HG03097 (cell line): ENCODE results near the gene SP9.
"Not testable (repeated sequence)": the region's sequence is repeated elsewhere in the genome, so short reads cannot be mapped to it uniquely, and the experiment has no call there.

Experiments used
- ATAC-seq: cut with Tn5 transposase; IDR thresholded peaks from one replicate; pipeline ENCODE4 v1.9.1; 2021; ENCODE audit not compliant: unreplicated experiment, low FRiP score

SP9 gene

GRCh38 chr2:174343623-174344455 is 9.1 kb downstream of the SP9 start:
- no peak for ATAC-seq

GRCh38 chr2:174344716-174345461 is 10.1 kb downstream of the SP9 start:
- ATAC-seq, result no peak

DNA sequence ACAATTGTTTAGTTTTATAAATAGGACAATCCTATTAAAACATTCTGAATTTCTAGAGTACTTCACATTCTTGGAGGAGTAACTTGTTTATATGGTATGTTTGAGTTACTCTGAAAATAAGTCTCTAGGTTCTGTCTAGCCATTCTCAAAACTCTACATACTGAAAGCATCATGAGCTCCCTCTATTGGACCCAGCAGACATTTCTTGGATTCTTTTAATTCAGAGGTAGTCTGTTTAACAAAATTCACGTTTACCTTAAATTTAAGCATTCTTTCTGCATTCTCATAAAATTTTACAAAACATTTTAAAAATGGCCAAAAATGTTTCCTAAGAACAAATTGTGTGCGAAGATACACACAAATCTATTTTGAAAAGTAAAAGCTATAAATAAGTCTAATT is 15.3 kb downstream of the SP9 start:
- no peak for ATAC-seq

GRCh38 chr2:174350593-174351181 is 15.9 kb downstream of the SP9 start:
- no peak for ATAC-seq

GRCh38 chr2:174353004-174353403 is 18.2 kb downstream of the SP9 start:
- ATAC-seq, result no peak

GRCh38 chr2:174356347-174356746 is 21.6 kb downstream of the SP9 start:
- no peak for ATAC-seq

DNA sequence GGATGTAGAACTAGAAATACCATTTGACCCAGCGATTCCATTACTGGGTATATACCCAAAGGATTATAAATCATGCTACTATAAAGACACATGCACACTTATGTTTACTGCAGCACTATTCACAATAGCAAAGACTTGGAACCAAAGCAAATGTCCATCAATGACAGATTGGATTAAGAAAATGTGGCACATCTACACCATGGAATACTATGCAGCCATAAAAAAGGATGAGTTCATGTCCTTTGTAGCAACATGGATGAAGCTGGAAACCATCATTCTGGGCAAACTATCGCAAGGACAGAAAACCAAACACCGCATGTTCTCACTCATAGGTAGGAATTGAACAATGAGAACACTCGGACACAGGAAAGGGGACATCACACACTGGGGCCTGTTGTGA is 24.9 kb downstream of the SP9 start:
- not testable (repeated sequence) for ATAC-seq

DNA sequence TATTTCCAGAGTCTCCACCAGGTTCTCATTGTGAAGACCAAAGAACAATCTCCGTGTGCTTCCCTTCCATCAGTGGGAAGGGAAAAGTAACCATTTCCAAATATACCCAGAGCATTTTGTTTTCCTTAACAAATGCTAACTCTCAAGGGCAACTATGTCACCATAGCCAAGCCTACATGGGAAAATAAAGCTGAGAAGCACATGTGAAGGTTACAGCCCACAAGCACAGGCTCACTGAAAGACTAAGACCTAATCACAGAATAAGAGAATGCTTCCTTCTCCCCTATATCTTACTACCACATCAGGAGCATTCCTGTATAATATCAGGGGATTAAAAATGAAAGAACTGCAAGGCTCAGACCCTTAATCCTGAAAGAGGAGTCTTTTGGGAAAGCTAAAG is 28.2 kb downstream of the SP9 start:
- no peak for ATAC-seq

- not testable (repeated sequence) for ATAC-seq
Measured at GRCh38 chr2:174363492-174364225, 28.9 kb downstream of the SP9 start.

GRCh38 chr2:174364628-174365027 is 29.9 kb downstream of the SP9 start:
- no peak for ATAC-seq

DNA sequence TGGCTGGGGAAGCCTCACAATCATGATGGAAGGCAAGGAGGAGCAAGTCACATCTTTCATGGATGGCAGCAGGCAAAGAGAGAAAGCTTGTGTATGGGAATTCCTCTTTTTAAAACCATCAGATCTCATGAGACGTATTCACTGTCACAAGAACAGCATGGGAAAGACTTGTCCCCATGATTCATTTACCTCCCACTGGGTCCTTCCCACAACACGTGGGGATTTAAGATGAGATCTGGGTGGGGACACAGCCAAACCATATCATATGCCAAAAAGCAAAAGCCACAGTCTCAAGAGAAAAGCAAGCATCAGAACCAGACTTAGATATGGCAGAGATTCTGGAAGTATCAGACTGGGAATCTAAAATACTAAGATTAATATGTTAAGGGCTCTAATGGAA is 30.8 kb downstream of the SP9 start:
- ATAC-seq, result no peak

- no peak for ATAC-seq
Measured at GRCh38 chr2:174368691-174369090, 33.9 kb downstream of the SP9 start.

DNA sequence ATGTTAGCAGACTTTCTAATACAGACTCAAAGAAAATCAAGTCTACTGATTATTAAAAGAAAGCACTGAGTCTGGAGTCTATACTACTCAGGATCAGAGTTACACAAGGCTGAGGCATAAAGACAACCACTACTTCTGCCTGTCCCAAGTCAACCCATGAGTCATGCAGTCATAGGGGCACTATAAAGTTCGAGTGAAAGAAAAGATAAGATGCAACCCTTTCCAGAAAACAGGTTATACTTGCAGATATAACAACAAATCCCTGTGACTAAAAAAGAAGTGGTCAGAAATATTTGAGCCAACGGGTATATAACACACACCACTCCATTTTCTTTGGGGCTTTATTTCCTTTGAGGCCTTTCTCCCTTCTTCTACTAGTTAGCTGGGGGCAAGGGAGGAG is 42.2 kb downstream of the SP9 start:
- ATAC-seq, result no peak

GRCh38 chr2:174383796-174384195 is 49.0 kb downstream of the SP9 start:
- no peak for ATAC-seq

GRCh38 chr2:174385201-174385600 is 50.4 kb downstream of the SP9 start:
- no peak for ATAC-seq
